Natural killer cell (primary cell): ENCODE data around the gene ADAMTS14. TPM values are rescaled to one million over a fixed set of nuclear protein-coding genes. Genes with fewer than 3 reads are reported as not detected.
"Not testable (repeated sequence)": the region's sequence is repeated elsewhere in the genome, so short reads cannot be mapped to it uniquely, and the experiment has no call there.

ENCODE experiments used
- ATAC-seq, 3 donors: fragments of 150-1000 bp in 2 of 3; fragments of 200-7000 bp in 1 of 3; cut with Tn5 transposase; 1 replicate in 1 of 3; 2 replicates in 2 of 3; pipeline ENCODE4 v1.10.0; 2021; ENCODE audit warnings: mild to moderate bottlenecking in 2 of 3, moderate library complexity in 2 of 3
- DNase-seq, 2 donors: peaks; one replicate each; pipeline versions ENCODE4 v3.0.0 to v3.0.0-alpha.2; 2013 to 2021; ENCODE audit warnings: mixed read lengths in 1 of 2
- H3K27ac ChIP-seq: one replicate; pipeline ENCODE4 v1.5.1; 2013; ENCODE audit warnings: mild to moderate bottlenecking, low read length
- H3K27me3 ChIP-seq: one replicate; pipeline ENCODE4 v1.6.1; 2013; ENCODE audit warnings: low read length; ENCODE audit not compliant: control insufficient read depth, insufficient read depth
- H3K36me3 ChIP-seq: one replicate; pipeline ENCODE4 v1.6.1; 2013; ENCODE audit warnings: low read length; ENCODE audit not compliant: control insufficient read depth, insufficient read depth
- H3K4me1 ChIP-seq: one replicate; pipeline ENCODE4 v1.6.1; 2013; ENCODE audit warnings: low read length; ENCODE audit not compliant: control insufficient read depth, insufficient read depth
- H3K4me3 ChIP-seq: one replicate; pipeline ENCODE4 v1.5.1; 2013; ENCODE audit warnings: low read length
- H3K9me3 ChIP-seq: one replicate; pipeline ENCODE4 v1.6.1; 2013; ENCODE audit warnings: low read length; ENCODE audit not compliant: control insufficient read depth, insufficient read depth
- H3K27ac Mint-ChIP-seq, 2 donors: one replicate each; pipeline ENCODE4 v1.8.0; 2022; ENCODE audit warnings: mild to moderate bottlenecking in 2 of 2, mixed read lengths in 2 of 2, moderate library complexity in 1 of 2
- H3K27me3 Mint-ChIP-seq, 2 donors: one replicate each; pipeline ENCODE4 v1.8.0; 2022; ENCODE audit warnings: low read depth in 2 of 2, mixed read lengths in 2 of 2
- H3K36me3 Mint-ChIP-seq: one replicate; pipeline ENCODE4 v1.8.0; 2022; ENCODE audit warnings: mixed read lengths
- H3K4me1 Mint-ChIP-seq, 2 donors: one replicate each; pipeline ENCODE4 v1.8.0; 2022; ENCODE audit warnings: mixed read lengths in 2 of 2
- H3K4me3 Mint-ChIP-seq: one replicate; pipeline ENCODE4 v1.8.0; 2022; ENCODE audit warnings: mild to moderate bottlenecking, moderate library complexity, mixed read lengths
- H3K9me3 Mint-ChIP-seq, 2 donors: one replicate each; pipeline ENCODE4 v1.8.0; 2022; ENCODE audit warnings: mixed read lengths in 2 of 2
- WGBS: methylation state at CpG from one replicate; pipeline ENCODE4 v1.1.7; 2013; ENCODE audit warnings: missing lambda C conversion rate; ENCODE audit not compliant: insufficient coverage; 5-methylcytosine and 5-hydroxymethylcytosine counted together
- intact Hi-C: fragments of 100-400 bp; cut with micrococcal nuclease; formaldehyde crosslinking; loops from one replicate; pipeline ENCODE4 v1.14.2; 2022
- total RNA-seq, 4 donors: library from RNA; stranded (reverse); fragments of 120-200 nt in 1 of 4; gene quantifications; one replicate each; pipeline versions ENCODE4 v1.2.3 to v1.2.4, GENCODE V29; 2013 to 2022
- TF ChIP-seq, protein P1 (sequence below): fragments of 200-600 bp; IDR thresholded peaks from one replicate; pipeline ENCODE4 v1.8.0; 2022; ENCODE audit warnings: antibody characterized with exemption

The ADAMTS14 gene
- total RNA-seq, 3 donors from 2014 or later (not counting 1 experiment from before 2014, with no cell fraction given), result 0.70 to 1.5 (median 1.1) TPM

- Mint-ChIP-seq H3K27me3 (peaks cover 0 to 3% of the 10 kb centered on the region in 2 donors), H3K27ac (no peak overlapping the region), H3K9me3 (no peaks in the 10 kb centered on the region), H3K36me3 (no peaks in the 10 kb centered on the region), H3K4me1 (peaks cover 1 to 11% of the 10 kb centered on the region in 2 donors), H3K4me3 (no peak overlapping the region)
- no peaks in the 10 kb centered on the region for H3K27me3 ChIP-seq
- H3K9me3 ChIP-seq, result no peaks in the 10 kb centered on the region
- H3K27ac ChIP-seq, result no peak overlapping the region
- no peak for DNase-seq
- ATAC-seq, result no peak
- 76% methylated on average over 11 of the region's 11 CpGs for WGBS
- no peak overlapping the region for H3K4me3 ChIP-seq
- H3K36me3 ChIP-seq, result no peaks in the 10 kb centered on the region
- H3K4me1 ChIP-seq, result no peaks in the 10 kb centered on the region
- intact Hi-C loops, result no loop called here
- TF ChIP-seq, protein P1, sequence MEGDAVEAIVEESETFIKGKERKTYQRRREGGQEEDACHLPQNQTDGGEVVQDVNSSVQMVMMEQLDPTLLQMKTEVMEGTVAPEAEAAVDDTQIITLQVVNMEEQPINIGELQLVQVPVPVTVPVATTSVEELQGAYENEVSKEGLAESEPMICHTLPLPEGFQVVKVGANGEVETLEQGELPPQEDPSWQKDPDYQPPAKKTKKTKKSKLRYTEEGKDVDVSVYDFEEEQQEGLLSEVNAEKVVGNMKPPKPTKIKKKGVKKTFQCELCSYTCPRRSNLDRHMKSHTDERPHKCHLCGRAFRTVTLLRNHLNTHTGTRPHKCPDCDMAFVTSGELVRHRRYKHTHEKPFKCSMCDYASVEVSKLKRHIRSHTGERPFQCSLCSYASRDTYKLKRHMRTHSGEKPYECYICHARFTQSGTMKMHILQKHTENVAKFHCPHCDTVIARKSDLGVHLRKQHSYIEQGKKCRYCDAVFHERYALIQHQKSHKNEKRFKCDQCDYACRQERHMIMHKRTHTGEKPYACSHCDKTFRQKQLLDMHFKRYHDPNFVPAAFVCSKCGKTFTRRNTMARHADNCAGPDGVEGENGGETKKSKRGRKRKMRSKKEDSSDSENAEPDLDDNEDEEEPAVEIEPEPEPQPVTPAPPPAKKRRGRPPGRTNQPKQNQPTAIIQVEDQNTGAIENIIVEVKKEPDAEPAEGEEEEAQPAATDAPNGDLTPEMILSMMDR, result no peak
Measured at GRCh38 chr10:70661623-70662361, 10.5 kb upstream of the ADAMTS14 start.

- H3K4me1 Mint-ChIP-seq, result peaks cover 9 to 19% of the 10 kb centered on the region in 2 donors
- H3K36me3 Mint-ChIP-seq, result no peaks in the 10 kb centered on the region
- H3K27me3 Mint-ChIP-seq, result peaks cover 0 to 3% of the 10 kb centered on the region in 2 donors
- TF ChIP-seq, protein P1, result no peak
- Histone ChIP-seq H3K27me3 (no peaks in the 10 kb centered on the region), H3K4me1 (peaks cover 5% of the 10 kb centered on the region), H3K27ac (no peak overlapping the region), H3K9me3 (no peaks in the 10 kb centered on the region), H3K36me3 (no peaks in the 10 kb centered on the region), H3K4me3 (no peak overlapping the region)
- no peak for DNase-seq
- 91% methylated on average over 12 of the region's 12 CpGs for WGBS
- intact Hi-C loops, result no loop called here
- no peak overlapping the region for H3K4me3 Mint-ChIP-seq
- no peaks in the 10 kb centered on the region for H3K9me3 Mint-ChIP-seq
- no peak for ATAC-seq
- H3K27ac Mint-ChIP-seq, result no peak overlapping the region
Measured at GRCh38 chr10:70662362-70663220, 9.7 kb upstream of the ADAMTS14 start.

- H3K27me3 ChIP-seq, H3K4me3 ChIP-seq, H3K9me3 ChIP-seq, intact Hi-C loops, H3K4me3 Mint-ChIP-seq, H3K27ac Mint-ChIP-seq, ATAC-seq, H3K27ac ChIP-seq, H3K27me3 Mint-ChIP-seq, DNase-seq, H3K4me1 ChIP-seq, H3K36me3 Mint-ChIP-seq, H3K36me3 ChIP-seq, H3K9me3 Mint-ChIP-seq: not testable (repeated sequence)
- peaks cover 11 to 23% of the 10 kb centered on the region in 2 donors for H3K4me1 Mint-ChIP-seq
- WGBS, result 97% methylated on average over 10 of the region's 10 CpGs
Measured at GRCh38 chr10:70663458-70664409, 8.6 kb upstream of the ADAMTS14 start.
